Ovary (tissue), 9 donors: ENCODE data around the gene ZNF334. TPM values are rescaled to one million over a fixed set of nuclear protein-coding genes. Genes with fewer than 3 reads are reported as not detected.

Experiments
- DNase-seq, 5 donors: peaks; one replicate each; pipeline ENCODE4 v3.0.0-alpha.2; 2019 to 2020
- H3K27ac ChIP-seq, 2 donors: fragments of 200-600 bp; one replicate each; pipeline versions ENCODE4 v1.5.1 to v1.8.0; 2019 to 2022
- H3K27me3 ChIP-seq: fragments of 200-600 bp; one replicate; pipeline ENCODE4 v1.8.0; 2022
- H3K36me3 ChIP-seq: fragments of 200-600 bp; sonication (generic); one replicate; pipeline ENCODE4 v1.5.1; 2019
- H3K4me1 ChIP-seq: one replicate; pipeline ENCODE4 v1.8.1; 2013; ENCODE audit warnings: mild to moderate bottlenecking, moderate library complexity; ENCODE audit not compliant: insufficient read depth
- H3K4me3 ChIP-seq: fragments of 200-600 bp; sonication (generic); one replicate; pipeline ENCODE4 v1.5.1; 2017
- H3K9me3 ChIP-seq, 2 donors: fragments of 200-600 bp in 1 of 2; sonication (generic) in 1 of 2; one replicate each; pipeline versions ENCODE4 v1.5.1 to v1.8.1; 2013 to 2019; ENCODE audit warnings: mild to moderate bottlenecking in 1 of 2, moderate library complexity in 1 of 2
- CTCF ChIP-seq, 3 donors: fragments of 450-650 bp in 2 of 3; fragments of 200-600 bp in 1 of 3; IDR thresholded peaks; one replicate each; pipeline versions ENCODE4 v1.5.1 to v1.8.0; 2016 to 2022; ENCODE audit warnings: antibody characterized with exemption in 3 of 3, mild to moderate bottlenecking in 1 of 3
- EP300 ChIP-seq: sonication (generic); formaldehyde crosslinking; IDR thresholded peaks from one replicate; pipeline ENCODE4 v1.6.1; 2017; ENCODE audit warnings: antibody characterized with exemption
- POLR2A ChIP-seq: fragments of 450-650 bp; IDR thresholded peaks from one replicate; pipeline ENCODE4 v1.6.1; 2017; ENCODE audit warnings: antibody characterized with exemption, mild to moderate bottlenecking, moderate library complexity
- WGBS, 3 donors: extraction: QIAGEN DNeasy Blood & Tissue Kit in 1 of 3; methylation state at CpG; one replicate each; pipeline versions ENCODE4 v1.1.5 to v1.1.7; 2013 to 2017; 5-methylcytosine and 5-hydroxymethylcytosine counted together
- intact Hi-C, 4 donors: fragments of 100-400 bp; cut with DNase I; formaldehyde crosslinking; loops; one replicate each; pipeline versions ENCODE4 v1.11.0 to v1.15.1; 2022 to 2023
- polyA plus RNA-seq, 2 donors: library from polyadenylated mRNA; stranded (reverse); fragments of 200-250 nt in 1 of 2; fragments of 350-450 nt in 1 of 2; fragmentation: Illumina TruSeq in 1 of 2; extraction: RNeasy Lipid Tissue Mini Kit (QIAGEN cat#74804) in 1 of 2; gene quantifications; one replicate each; pipeline ENCODE4 v1.2.3, GENCODE V29; 2013 to 2014
- total RNA-seq, 7 donors: library from RNA; depleted of rRNA in 2 of 7; stranded (reverse); fragments of >200 nt in 2 of 7; fragmentation: NEBNext Ultra II Directional in 3 of 7; extraction: Animal tissue kit (Norgen Biotek cat#: 25700) in 3 of 7; gene quantifications; one replicate each; pipeline versions ENCODE4 v1.1.0 to v1.2.4, GENCODE V29; 2016 to 2023
- donor health status: DM: no; HTN: no; CAD: no; lungs with moderate emphysema.
- donor health status: DM: no; HTN: no; CAD: no.
- donor health status: Bipolar disorder and iron deficiency.
- donor health status: DM: yes; HTN: yes; CAD: no.
- donor health status: DM: no; HTN: no; CAD: no.
- donor health status: DM: yes; HTN: yes; CAD: no.

The ZNF334 gene
- total and polyA plus RNA-seq, 9 donors, result 5.5 to 16.1 (median 10.7) TPM

- no peak overlapping the region for H3K4me3 ChIP-seq
- H3K27me3 ChIP-seq, result no peaks in the 10 kb centered on the region
- no peaks in the 10 kb centered on the region for H3K4me1 ChIP-seq
- intact Hi-C loops, result no loop called here
- no peak overlapping the region for H3K27ac ChIP-seq
- 84 to 89% (median 87%) methylated on average over 13 to 14 of the region's 14 CpGs for WGBS, 3 donors
- no peaks in the 10 kb centered on the region for H3K36me3 ChIP-seq
- TF ChIP-seq EP300 (no peak), POLR2A (no peak), CTCF (IDR thresholded peaks at IDR 0.05) (no peak)
- no peak for DNase-seq
- no peaks in the 10 kb centered on the region for H3K9me3 ChIP-seq
Observed at GRCh38 chr20:46545077-46545826, 31.9 kb upstream of the ZNF334 start.

GRCh38 chr20:46544576-46544975 is 31.2 kb upstream of the ZNF334 start:
- no peak overlapping the region for H3K4me3 ChIP-seq
- H3K27ac ChIP-seq, result no peak overlapping the region
- no peaks in the 10 kb centered on the region for H3K4me1 ChIP-seq
- H3K27me3 ChIP-seq, result no peaks in the 10 kb centered on the region
- H3K9me3 ChIP-seq, result no peaks in the 10 kb centered on the region
- no peaks in the 10 kb centered on the region for H3K36me3 ChIP-seq
- DNase-seq, result no peak
- 81 to 84% (median 82%) methylated on average over 3 of the region's 3 CpGs for WGBS, 3 donors
- intact Hi-C loops, result no loop called here
- no peak for TF ChIP-seq EP300
- no peak for TF ChIP-seq POLR2A
- no peak for TF ChIP-seq CTCF (IDR thresholded peaks at IDR 0.05)

- Histone ChIP-seq H3K27me3 (no peaks in the 10 kb centered on the region), H3K36me3 (no peaks in the 10 kb centered on the region), H3K4me3 (no peak overlapping the region), H3K9me3 (no peaks in the 10 kb centered on the region), H3K4me1 (no peaks in the 10 kb centered on the region), H3K27ac (no peak overlapping the region)
- intact Hi-C loops, result no loop called here
- TF ChIP-seq EP300 (no peak), POLR2A (no peak), CTCF (IDR thresholded peaks at IDR 0.05) (no peak)
- no peak for DNase-seq
- WGBS, 3 donors, result 5% methylated on average over 1 of the region's 1 CpG
Observed at GRCh38 chr20:46543959-46544358, 30.6 kb upstream of the ZNF334 start.

- WGBS, 3 donors, result 75 to 81% (median 80%) methylated on average over 4 of the region's 4 CpGs
- Histone ChIP-seq H3K27ac (no peak overlapping the region), H3K4me1 (no peaks in the 10 kb centered on the region), H3K36me3 (no peaks in the 10 kb centered on the region), H3K27me3 (no peaks in the 10 kb centered on the region), H3K4me3 (no peak overlapping the region), H3K9me3 (no peaks in the 10 kb centered on the region)
- TF ChIP-seq POLR2A, result no peak
- TF ChIP-seq EP300, result no peak
- no peak for TF ChIP-seq CTCF (IDR thresholded peaks at IDR 0.05)
- DNase-seq, result no peak
- intact Hi-C loops, result no loop called here
Observed at GRCh38 chr20:46543033-46543432, 29.7 kb upstream of the ZNF334 start.
